Naive B cell (primary cell): ENCODE results near the gene CST4. TPM values are rescaled to one million over a fixed set of nuclear protein-coding genes. Genes with fewer than 3 reads are reported as not detected.
"Not testable (repeated sequence)": the region's sequence is repeated elsewhere in the genome, so short reads cannot be mapped to it uniquely, and the experiment has no call there.

Experiments used
- ATAC-seq, 2 donors: fragments of 150-1000 bp; cut with Tn5 transposase; 2 replicates each; pipeline ENCODE4 v1.10.0; 2021; ENCODE audit warnings: low read depth in 2 of 2, mild to moderate bottlenecking in 2 of 2, moderate library complexity in 2 of 2
- DNase-seq: peaks from one replicate; pipeline ENCODE4 v3.0.0; 2022
- H3K27ac Mint-ChIP-seq, 6 donors: one replicate each; pipeline ENCODE4 v1.8.0; 2020 to 2022; ENCODE audit warnings: mild to moderate bottlenecking in 6 of 6, mixed read lengths in 6 of 6, moderate library complexity in 5 of 6, inconsistent platforms in 2 of 6
- H3K27me3 Mint-ChIP-seq, 3 donors: one replicate each; pipeline ENCODE4 v1.8.0; 2021 to 2022; ENCODE audit warnings: mixed read lengths in 3 of 3, mild to moderate bottlenecking in 1 of 3
- H3K36me3 Mint-ChIP-seq, 2 donors: one replicate each; pipeline ENCODE4 v1.8.0; 2020 to 2022; ENCODE audit warnings: mixed read lengths in 2 of 2, inconsistent platforms in 1 of 2, mild to moderate bottlenecking in 1 of 2
- H3K4me1 Mint-ChIP-seq, 3 donors: one replicate each; pipeline ENCODE4 v1.8.0; 2020 to 2022; ENCODE audit warnings: mixed read lengths in 3 of 3, inconsistent platforms in 1 of 3, mild to moderate bottlenecking in 1 of 3, moderate library complexity in 1 of 3
- H3K4me3 Mint-ChIP-seq, 8 donors: one replicate each; pipeline ENCODE4 v1.8.0; 2020 to 2022; ENCODE audit warnings: mild to moderate bottlenecking in 8 of 8, mixed read lengths in 8 of 8, moderate library complexity in 8 of 8, inconsistent platforms in 2 of 8
- H3K9me3 Mint-ChIP-seq, 7 donors: one replicate each; pipeline ENCODE4 v1.8.0; 2020 to 2022; ENCODE audit warnings: mixed read lengths in 7 of 7, mild to moderate bottlenecking in 5 of 7, inconsistent platforms in 2 of 7, moderate library complexity in 1 of 7
- polyA plus RNA-seq, 6 donors: library from polyadenylated mRNA; unstranded; fragments of 300-500 nt; fragmentation: Illumina TruSeq; gene quantifications; one replicate each; pipeline ENCODE4 v1.2.3, GENCODE V29; 2021; ENCODE audit warnings: low read depth in 6 of 6

CST4 gene, protein sequence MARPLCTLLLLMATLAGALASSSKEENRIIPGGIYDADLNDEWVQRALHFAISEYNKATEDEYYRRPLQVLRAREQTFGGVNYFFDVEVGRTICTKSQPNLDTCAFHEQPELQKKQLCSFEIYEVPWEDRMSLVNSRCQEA
- polyA plus RNA-seq = not detected

DNA sequence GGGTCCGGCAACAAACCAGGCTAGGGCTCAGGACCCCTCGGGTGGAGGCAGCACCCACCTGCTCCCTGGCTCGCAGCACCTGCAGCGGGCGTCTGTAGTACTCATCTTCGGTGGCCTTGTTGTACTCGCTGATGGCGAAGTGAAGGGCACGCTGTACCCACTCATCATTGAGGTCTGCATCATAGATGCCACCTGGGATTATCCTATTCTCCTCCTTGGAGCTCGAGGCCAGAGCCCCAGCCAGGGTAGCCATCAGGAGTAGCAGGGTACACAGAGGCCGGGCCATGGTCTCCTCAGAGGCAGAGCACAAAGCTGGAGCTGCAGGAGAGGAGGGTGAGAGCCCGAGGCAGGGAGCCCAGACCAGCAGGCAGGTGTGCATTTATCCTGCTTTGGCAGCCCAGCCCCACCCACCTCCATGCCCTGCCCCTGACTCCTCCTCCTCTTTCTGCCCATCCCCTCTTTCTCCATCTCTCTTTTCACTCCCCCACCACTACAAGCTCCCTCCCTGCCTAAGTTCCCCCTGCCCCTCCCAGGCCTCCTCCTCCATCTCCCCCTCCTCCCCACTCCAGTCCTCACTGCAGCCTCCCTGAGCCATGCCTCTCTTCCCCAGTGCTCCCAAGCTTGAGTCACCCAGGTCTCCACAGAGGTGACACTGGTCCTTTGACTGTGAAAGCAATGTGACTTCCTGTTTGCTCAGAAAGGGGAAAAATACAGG lies at the start of gene CST4:
TSS of gene CST4 (minus strand) at position 355 of the 715 bp plus-strand sequence. CDS start at position 286, 69 bp downstream.
- H3K27ac Mint-ChIP-seq, H3K4me3 Mint-ChIP-seq, DNase-seq, H3K36me3 Mint-ChIP-seq, ATAC-seq, H3K9me3 Mint-ChIP-seq, H3K4me1 Mint-ChIP-seq: not testable (repeated sequence)
- H3K27me3 Mint-ChIP-seq = peaks cover 5 to 21% (median 10%) of the 10 kb centered on the region in 3 donors

DNA sequence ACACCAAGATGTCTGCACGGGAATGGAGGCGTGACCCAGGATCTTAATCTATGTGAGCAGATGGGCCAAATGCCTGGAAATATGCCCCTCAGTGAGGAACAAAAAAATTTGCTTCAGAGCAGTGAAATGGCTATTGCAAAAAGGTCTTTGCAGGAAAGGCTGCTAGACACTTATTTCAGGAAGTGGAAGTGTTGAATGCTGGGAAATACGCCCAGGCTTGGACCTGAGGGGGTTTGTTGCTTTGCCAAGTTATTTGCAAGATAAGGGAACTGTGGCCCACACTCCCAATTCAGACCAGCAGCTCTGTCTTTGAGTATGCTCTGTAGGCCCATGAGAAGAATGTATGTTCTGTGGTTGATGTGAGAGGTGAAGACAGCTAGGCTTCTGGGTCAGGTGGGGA lies 46.6 kb upstream of the CST4 start:
- not testable (repeated sequence) for H3K4me3 Mint-ChIP-seq, H3K27ac Mint-ChIP-seq, H3K4me1 Mint-ChIP-seq, H3K36me3 Mint-ChIP-seq, H3K9me3 Mint-ChIP-seq, ATAC-seq, DNase-seq
- H3K27me3 Mint-ChIP-seq = peaks cover 0 to 35% (median 17%) of the 10 kb centered on the region in 3 donors

DNA sequence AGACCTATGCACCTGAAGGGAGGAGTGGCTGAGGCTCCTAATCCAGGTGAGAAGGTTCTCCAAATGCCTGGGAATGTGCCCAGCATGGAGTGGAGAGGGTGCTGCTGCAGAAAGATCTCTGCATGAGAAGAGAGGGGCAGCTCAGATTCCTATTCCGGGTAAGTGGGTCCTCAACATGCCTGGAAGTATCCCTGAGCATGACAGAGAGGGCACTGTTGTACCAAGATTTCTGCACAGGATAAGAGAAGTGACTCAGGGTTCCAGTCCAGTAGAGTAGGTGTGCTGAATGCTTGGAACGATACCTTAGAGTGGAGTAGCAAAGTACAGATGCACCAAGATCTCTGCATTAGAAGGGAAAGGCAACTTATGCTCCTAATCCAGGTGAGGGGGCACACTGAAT lies 46.1 kb upstream of the CST4 start:
- ATAC-seq, H3K36me3 Mint-ChIP-seq, H3K27ac Mint-ChIP-seq, H3K9me3 Mint-ChIP-seq, H3K4me3 Mint-ChIP-seq, DNase-seq, H3K4me1 Mint-ChIP-seq: not testable (repeated sequence)
- peaks cover 0 to 31% (median 17%) of the 10 kb centered on the region in 3 donors for H3K27me3 Mint-ChIP-seq

DNA sequence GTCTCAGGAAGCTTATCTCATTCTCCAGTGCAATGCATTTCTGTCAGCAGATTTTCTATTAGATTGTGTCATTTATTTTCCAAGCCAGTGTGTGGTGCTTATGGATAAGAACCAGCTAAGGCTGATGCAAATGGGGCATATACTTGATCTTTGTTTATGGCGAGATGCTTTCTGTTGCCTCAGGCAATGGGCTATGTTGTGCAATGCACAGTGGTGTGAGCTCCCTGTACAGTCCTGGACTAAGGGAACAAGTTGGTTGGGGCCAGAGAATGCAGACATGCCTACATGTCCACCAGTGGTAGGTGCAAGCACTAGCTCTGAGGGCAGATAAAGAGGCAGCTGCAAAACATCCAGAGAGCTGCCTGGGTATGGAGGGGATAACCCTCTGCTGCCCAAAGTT lies 45.6 kb upstream of the CST4 start:
- not testable (repeated sequence) for H3K4me3 Mint-ChIP-seq, H3K36me3 Mint-ChIP-seq, DNase-seq, H3K4me1 Mint-ChIP-seq, H3K27ac Mint-ChIP-seq, H3K9me3 Mint-ChIP-seq, ATAC-seq
- H3K27me3 Mint-ChIP-seq = peaks cover 0 to 30% (median 17%) of the 10 kb centered on the region in 3 donors

DNA sequence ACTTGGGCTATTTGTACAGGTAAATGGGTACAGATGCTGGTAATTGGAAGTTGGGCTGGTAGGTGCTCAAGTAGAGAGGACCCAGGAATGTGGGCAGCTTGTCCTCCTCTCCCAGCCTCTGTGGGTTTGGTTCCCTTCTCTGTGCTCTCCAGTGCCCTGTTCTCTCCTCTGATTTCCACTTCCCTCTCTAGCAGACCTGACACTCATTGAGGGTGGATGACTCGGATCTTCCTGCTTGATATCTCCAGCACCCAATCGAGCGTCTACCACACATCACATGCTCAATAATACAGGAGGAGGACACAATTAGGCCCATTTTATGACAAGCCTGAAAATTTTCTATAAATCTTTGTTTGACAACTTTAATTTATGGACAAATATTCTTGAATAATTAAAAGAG lies 38.2 kb upstream of the CST4 start:
- Mint-ChIP-seq H3K27ac (no peak overlapping the region), H3K4me1 (no peaks in the 10 kb centered on the region), H3K36me3 (no peaks in the 10 kb centered on the region), H3K9me3 (peaks cover 0 to 4% (median 0%) of the 10 kb centered on the region in 7 donors), H3K4me3 (no peak overlapping the region), H3K27me3 (peaks cover 0 to 10% (median 7%) of the 10 kb centered on the region in 3 donors)
- no peak for DNase-seq
- no peak for ATAC-seq

DNA sequence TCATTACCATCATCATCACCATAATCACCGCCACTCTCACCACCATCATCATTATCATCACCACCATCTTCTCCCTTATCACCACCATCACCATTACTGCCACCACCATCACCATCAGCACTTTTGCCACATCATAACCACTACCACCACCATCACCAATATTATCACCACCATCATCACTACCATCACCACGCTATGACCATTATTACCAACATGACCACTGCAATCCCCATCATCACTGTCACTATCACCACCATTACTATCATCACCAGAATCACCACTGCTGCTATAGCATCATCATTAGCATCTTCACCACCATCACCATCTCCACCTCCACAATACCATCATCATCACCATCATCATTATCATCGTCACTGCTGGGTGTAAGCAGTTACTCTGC lies 36.3 kb upstream of the CST4 start:
- H3K27me3 Mint-ChIP-seq = peaks cover 0 to 10% (median 7%) of the 10 kb centered on the region in 3 donors

DNA sequence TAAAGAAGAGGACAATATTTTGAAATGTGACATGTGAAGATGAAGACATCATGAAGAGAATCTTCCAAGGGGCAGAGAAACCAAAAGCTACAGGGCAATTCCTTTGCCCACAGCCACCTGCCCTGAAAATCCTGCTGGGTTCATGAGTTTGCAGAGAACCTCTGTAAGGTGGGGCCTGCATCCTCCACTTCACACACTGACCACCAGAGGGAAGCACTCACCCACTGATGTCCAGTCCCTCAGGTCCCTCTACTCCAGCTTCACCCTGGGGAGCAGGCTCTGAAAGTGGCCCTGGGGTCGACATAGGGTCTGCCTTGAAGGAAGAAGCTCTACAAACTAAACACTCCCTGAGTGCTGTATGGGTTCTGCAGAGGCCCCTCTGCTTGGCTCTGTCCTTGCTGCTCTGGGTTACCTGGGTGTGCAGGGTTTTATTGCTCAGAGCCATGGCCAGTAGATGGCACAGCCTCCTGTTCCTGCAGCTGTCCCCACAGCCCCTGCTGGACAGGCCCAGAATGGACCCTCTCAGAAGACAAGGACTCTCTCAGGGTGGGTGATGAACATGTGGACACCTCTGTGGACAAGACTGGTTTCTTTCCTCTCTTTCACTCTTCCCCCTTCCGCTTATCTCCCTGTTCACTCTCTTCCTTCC lies 34.9 kb upstream of the CST4 start:
- not testable (repeated sequence) for ATAC-seq, H3K27ac Mint-ChIP-seq, H3K27me3 Mint-ChIP-seq, H3K9me3 Mint-ChIP-seq, H3K4me3 Mint-ChIP-seq, DNase-seq, H3K4me1 Mint-ChIP-seq, H3K36me3 Mint-ChIP-seq

More for the DNA sequence above, 36.3 kb upstream of the CST4 start:
- DNase-seq (no peak), ATAC-seq (no peak)
- H3K9me3 Mint-ChIP-seq = peaks cover 0 to 4% (median 0%) of the 10 kb centered on the region in 7 donors
- no peak overlapping the region for H3K27ac Mint-ChIP-seq
- H3K36me3 Mint-ChIP-seq = no peaks in the 10 kb centered on the region
- no peaks in the 10 kb centered on the region for H3K4me1 Mint-ChIP-seq
- H3K4me3 Mint-ChIP-seq = no peak overlapping the region

DNA sequence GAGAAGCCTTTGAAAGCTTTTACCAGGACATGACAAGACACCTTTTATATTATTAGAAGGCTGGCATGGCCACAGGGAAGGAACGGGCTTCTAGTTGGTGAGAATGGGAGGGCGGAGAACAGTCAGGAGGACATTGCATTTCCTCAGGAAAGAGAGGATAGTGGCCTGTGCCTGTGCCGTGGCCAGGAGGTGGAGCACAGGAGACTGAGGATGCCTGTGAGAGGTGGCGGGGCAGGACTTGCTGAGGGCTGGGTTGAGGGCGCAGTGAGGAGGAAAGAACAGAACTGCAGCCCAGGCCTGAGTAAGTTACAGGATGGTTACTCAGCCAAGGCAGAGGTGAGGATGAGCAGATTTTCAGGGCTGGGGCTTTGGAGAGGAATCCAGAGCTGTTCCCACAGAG lies 34.0 kb upstream of the CST4 start:
- DNase-seq, H3K4me1 Mint-ChIP-seq, H3K27ac Mint-ChIP-seq, H3K27me3 Mint-ChIP-seq, H3K36me3 Mint-ChIP-seq, H3K4me3 Mint-ChIP-seq, H3K9me3 Mint-ChIP-seq, ATAC-seq: not testable (repeated sequence)

DNA sequence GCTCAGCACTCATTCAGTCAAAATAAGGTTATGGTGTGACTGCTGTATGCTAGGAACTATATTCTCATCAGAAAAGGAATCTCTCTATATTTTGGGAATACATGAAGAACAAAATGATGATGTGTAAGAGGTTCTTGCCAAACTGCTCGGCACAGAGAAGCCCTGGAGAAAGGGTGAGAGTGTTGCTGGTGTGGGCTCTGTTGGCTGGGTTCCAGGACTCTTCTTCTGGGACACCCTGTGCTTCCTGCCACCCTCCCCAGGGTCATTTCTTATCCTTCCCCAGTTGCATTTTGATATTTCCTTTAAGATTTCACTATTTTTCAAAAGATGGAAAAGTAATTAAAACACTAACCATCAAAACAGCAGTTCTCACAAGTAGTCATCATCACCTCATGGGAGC lies 33.1 kb upstream of the CST4 start:
- ATAC-seq (no peak), DNase-seq (no peak)
- H3K4me1 Mint-ChIP-seq = no peaks in the 10 kb centered on the region
- peaks cover 0 to 11% (median 10%) of the 10 kb centered on the region in 3 donors for H3K27me3 Mint-ChIP-seq
- H3K4me3 Mint-ChIP-seq = no peak overlapping the region
- H3K9me3 Mint-ChIP-seq = peaks cover 0 to 7% (median 0%) of the 10 kb centered on the region in 7 donors
- no peak overlapping the region for H3K27ac Mint-ChIP-seq
- H3K36me3 Mint-ChIP-seq = no peaks in the 10 kb centered on the region

DNA sequence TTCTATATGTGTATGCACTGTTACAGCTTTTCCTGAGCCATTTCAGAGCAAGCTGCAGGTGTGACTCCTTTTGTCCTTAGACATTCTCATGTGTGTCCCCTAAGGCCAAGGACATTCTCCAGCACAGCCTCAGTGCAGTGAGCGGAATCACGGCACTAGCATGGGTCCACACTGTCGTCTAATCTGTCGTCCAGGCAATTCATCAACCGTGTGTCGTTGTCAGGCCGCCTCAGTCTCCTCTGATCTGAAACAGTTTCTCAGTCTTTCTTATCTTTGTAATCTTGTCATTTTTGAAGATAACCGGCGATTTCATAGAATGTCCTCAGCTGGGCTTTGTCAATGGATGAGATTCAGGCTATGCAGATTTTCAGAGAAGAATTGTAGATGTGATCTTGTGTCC lies 30.5 kb upstream of the CST4 start:
- not testable (repeated sequence) for H3K36me3 Mint-ChIP-seq, H3K27ac Mint-ChIP-seq
- peaks cover 0 to 11% (median 0%) of the 10 kb centered on the region in 7 donors for H3K9me3 Mint-ChIP-seq

DNA sequence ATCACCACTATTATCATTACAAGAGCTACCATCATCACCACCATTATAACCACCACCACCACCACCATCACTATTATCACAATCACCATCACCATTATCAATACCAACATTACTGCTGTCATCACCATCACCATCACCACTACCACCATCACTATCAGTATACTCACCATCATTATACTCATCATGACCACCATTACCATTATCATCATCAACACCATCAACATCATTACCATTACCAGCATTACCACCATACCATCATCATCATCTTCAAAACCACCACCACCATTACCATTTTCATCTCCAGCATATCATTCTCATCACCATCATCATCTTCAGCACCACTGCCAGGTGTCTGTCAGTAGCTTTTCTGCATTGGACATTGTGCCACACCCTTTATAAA lies 22.9 kb upstream of the CST4 start:
- H3K9me3 Mint-ChIP-seq, H3K27ac Mint-ChIP-seq, ATAC-seq, H3K27me3 Mint-ChIP-seq, H3K4me1 Mint-ChIP-seq, DNase-seq, H3K36me3 Mint-ChIP-seq, H3K4me3 Mint-ChIP-seq: not testable (repeated sequence)

More for the DNA sequence above, 30.5 kb upstream of the CST4 start:
- not testable (repeated sequence) for ATAC-seq, H3K4me1 Mint-ChIP-seq, DNase-seq, H3K4me3 Mint-ChIP-seq
- peaks cover 0 to 14% (median 10%) of the 10 kb centered on the region in 3 donors for H3K27me3 Mint-ChIP-seq

DNA sequence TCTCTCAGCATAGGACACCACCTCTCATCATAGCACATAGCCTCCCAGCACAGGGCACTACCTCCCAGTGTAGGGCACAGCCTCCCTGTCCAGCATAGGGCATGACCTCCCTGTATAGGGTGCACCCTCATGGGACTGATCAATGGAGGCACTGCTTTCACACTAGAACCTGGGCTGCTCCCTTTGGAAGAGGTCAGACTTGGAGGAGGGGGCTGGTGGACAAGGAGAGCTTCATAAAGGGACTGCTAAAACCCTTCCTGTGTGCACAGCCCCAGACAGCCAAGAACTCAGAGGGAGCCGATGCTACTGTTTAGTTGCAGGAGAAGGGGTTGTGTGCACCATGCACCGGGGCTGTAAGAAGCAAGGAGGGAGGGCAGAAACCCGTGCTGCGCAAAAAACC lies 21.9 kb upstream of the CST4 start:
- DNase-seq (no peak), ATAC-seq (no peak)
- Mint-ChIP-seq H3K4me3 (no peak overlapping the region), H3K9me3 (no peaks in the 10 kb centered on the region), H3K27ac (no peak overlapping the region), H3K4me1 (no peaks in the 10 kb centered on the region), H3K27me3 (peaks cover 0 to under 1% (median 0%) of the 10 kb centered on the region in 3 donors), H3K36me3 (no peaks in the 10 kb centered on the region)

DNA sequence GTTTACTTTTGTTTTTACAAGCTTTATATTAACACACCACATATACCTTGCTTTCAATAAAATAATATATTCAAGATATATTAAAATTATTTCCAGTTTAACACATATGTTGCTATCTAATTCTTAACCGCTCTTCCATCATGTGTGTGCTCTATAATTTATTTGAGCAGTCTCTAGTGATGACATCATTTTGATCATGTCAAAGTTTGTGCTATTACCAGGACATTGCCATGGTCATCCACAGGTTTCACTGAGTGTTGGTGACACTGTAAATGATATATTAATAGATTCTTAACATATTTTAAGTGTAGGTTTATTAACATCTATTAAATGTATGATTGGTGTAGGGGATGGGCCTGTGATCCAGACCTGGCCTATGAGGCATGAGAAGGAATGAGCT lies 17.1 kb upstream of the CST4 start:
- Mint-ChIP-seq H3K4me3 (no peak overlapping the region), H3K9me3 (peaks cover 0 to 1% (median 0%) of the 10 kb centered on the region in 7 donors), H3K27me3 (peaks cover 0 to 5% (median 4%) of the 10 kb centered on the region in 3 donors), H3K36me3 (no peaks in the 10 kb centered on the region), H3K4me1 (no peaks in the 10 kb centered on the region), H3K27ac (no peak overlapping the region)
- no peak for ATAC-seq
- no peak for DNase-seq

DNA sequence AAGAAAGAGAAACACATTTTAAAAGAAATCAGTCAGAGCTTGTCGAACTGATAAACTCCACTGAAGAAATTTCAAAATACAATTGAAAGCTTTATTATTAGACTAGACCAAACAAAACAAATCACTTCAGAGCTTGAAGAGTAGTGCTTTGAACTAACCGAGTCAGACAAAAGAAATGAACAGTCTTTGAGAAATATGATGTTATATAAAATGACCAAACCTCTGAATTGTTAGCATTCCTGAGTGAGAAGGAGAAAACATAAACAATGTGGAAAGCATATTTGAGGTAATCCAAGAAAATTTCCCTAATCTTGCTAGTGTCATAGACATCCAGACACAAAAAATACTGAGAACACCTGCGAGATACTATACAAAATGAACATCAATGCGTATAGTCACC lies 13.2 kb upstream of the CST4 start:
- no peaks in the 10 kb centered on the region for H3K4me1 Mint-ChIP-seq
- DNase-seq = no peak
- H3K27me3 Mint-ChIP-seq = peaks cover 0 to 13% (median 4%) of the 10 kb centered on the region in 3 donors
- no peak overlapping the region for H3K4me3 Mint-ChIP-seq
- peaks cover 0 to 1% (median 0%) of the 10 kb centered on the region in 7 donors for H3K9me3 Mint-ChIP-seq
- ATAC-seq = no peak
- H3K36me3 Mint-ChIP-seq = no peaks in the 10 kb centered on the region
- H3K27ac Mint-ChIP-seq = no peak overlapping the region
